Thoracic aorta (tissue), 2 donors: ENCODE measurements around the gene KIF6. TPM values are rescaled to one million over a fixed set of nuclear protein-coding genes. Genes with fewer than 3 reads are reported as not detected.

Source experiments
- ATAC-seq: fragments of 150-250 bp; one replicate; pipeline ENCODE4 v1.8.0; 2017; ENCODE audit warnings: low read depth; ENCODE audit not compliant: insufficient number of reproducible peaks, low FRiP score
- DNase-seq: peaks from one replicate; pipeline ENCODE4 v3.0.0-alpha.2; 2020; ENCODE audit warnings: low spot score
- H3K27ac ChIP-seq, 2 donors: fragments of 200-600 bp; sonication (generic); 1 replicate in 1 of 2; 2 replicates in 1 of 2; pipeline ENCODE4 v1.5.1; 2016; ENCODE audit warnings: mild to moderate bottlenecking in 2 of 2, moderate library complexity in 2 of 2
- H3K27me3 ChIP-seq: fragments of 200-600 bp; sonication (generic); replicated peaks from 2 replicates; pipeline ENCODE4 v1.6.0; 2016; ENCODE audit warnings: mild to moderate bottlenecking; ENCODE audit not compliant: insufficient read depth
- H3K36me3 ChIP-seq: fragments of 200-600 bp; sonication (generic); one replicate; pipeline ENCODE4 v1.5.1; 2016
- H3K4me1 ChIP-seq, 2 donors: fragments of 200-600 bp; sonication (generic); 1 replicate in 1 of 2; 2 replicates in 1 of 2; pipeline versions ENCODE4 v1.5.1 to v1.6.0; 2016; ENCODE audit warnings: low read depth in 2 of 2, mild to moderate bottlenecking in 1 of 2; ENCODE audit not compliant: control insufficient read depth in 1 of 2
- H3K4me3 ChIP-seq: fragments of 200-600 bp; sonication (generic); 2 replicates; pipeline ENCODE4 v1.5.1; 2016; ENCODE audit warnings: mild to moderate bottlenecking
- H3K9me3 ChIP-seq: fragments of 200-600 bp; sonication (generic); 2 replicates; pipeline ENCODE4 v1.5.1; 2016
- total RNA-seq, 2 donors: library from RNA; depleted of rRNA; stranded (reverse); fragments of >200 nt; gene quantifications; one replicate each; pipeline versions ENCODE4 v1.1.0 to v1.2.3, GENCODE V29; 2016
- TF ChIP-seq, protein P1 (sequence below): fragments of 200-600 bp; sonication (generic); IDR thresholded peaks from one replicate; pipeline ENCODE4 v1.5.1; 2019; ENCODE audit warnings: antibody characterized with exemption

KIF6 gene
- total RNA-seq, 2 donors from 2014 or later: not detected

DNA sequence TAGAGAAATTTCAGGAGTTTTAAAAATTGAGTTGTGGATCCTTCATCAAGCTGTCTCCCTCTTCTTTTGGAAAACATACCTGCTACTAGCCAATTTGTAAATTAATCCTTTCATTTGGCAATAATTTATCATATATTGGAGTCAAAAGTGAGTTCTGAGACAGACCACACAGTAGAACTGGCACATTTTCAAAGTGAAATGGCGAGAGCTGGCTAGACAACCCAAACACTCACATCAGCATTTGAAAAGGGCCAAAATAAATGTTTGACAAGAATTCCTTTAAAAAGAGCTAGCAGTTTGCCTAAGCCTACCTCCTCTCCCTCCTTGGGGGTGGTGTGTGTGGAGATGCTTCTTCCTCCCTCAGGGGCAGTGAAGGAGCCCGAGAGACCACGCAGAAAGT is 354.8 kb downstream of the KIF6 start:
- DNase-seq: no peak
- Histone ChIP-seq H3K27ac (no peak overlapping the region), H3K9me3 (no peaks in the 10 kb centered on the region), H3K4me1 (peaks cover 3 to 20% of the 10 kb centered on the region in 2 donors), H3K36me3 (no peaks in the 10 kb centered on the region), H3K27me3 (no peaks in the 10 kb centered on the region), H3K4me3 (no peak overlapping the region)
- TF ChIP-seq, protein P1, sequence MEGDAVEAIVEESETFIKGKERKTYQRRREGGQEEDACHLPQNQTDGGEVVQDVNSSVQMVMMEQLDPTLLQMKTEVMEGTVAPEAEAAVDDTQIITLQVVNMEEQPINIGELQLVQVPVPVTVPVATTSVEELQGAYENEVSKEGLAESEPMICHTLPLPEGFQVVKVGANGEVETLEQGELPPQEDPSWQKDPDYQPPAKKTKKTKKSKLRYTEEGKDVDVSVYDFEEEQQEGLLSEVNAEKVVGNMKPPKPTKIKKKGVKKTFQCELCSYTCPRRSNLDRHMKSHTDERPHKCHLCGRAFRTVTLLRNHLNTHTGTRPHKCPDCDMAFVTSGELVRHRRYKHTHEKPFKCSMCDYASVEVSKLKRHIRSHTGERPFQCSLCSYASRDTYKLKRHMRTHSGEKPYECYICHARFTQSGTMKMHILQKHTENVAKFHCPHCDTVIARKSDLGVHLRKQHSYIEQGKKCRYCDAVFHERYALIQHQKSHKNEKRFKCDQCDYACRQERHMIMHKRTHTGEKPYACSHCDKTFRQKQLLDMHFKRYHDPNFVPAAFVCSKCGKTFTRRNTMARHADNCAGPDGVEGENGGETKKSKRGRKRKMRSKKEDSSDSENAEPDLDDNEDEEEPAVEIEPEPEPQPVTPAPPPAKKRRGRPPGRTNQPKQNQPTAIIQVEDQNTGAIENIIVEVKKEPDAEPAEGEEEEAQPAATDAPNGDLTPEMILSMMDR: no peak
- no peak for ATAC-seq

DNA sequence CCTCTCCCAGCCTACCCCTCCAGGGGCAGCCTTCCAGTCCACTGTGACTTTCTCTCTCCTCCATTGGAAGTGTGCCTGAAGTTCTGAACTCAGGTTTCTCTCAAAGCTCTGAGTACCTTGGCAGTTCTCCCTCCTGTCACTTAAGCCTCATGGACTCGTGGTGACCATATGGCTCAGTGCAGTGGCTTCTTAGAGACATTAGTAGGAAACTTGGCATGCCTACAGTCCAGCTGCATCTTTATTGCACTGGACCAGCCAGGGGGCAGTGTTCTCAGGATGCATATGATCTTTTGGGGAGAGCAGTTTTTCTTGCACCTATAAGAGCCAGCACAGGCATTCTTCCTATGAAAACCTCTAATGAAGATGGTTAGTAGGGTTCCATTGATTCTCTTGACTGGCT is 355.2 kb downstream of the KIF6 start:
- DNase-seq (no peak), ATAC-seq (no peak)
- no peaks in the 10 kb centered on the region for H3K27me3 ChIP-seq
- H3K4me1 ChIP-seq: peaks cover 3 to 20% of the 10 kb centered on the region in 2 donors
- H3K4me3 ChIP-seq: no peak overlapping the region
- TF ChIP-seq, protein P1: no peak
- no peaks in the 10 kb centered on the region for H3K36me3 ChIP-seq
- H3K27ac ChIP-seq: no peak overlapping the region
- H3K9me3 ChIP-seq: no peaks in the 10 kb centered on the region

DNA sequence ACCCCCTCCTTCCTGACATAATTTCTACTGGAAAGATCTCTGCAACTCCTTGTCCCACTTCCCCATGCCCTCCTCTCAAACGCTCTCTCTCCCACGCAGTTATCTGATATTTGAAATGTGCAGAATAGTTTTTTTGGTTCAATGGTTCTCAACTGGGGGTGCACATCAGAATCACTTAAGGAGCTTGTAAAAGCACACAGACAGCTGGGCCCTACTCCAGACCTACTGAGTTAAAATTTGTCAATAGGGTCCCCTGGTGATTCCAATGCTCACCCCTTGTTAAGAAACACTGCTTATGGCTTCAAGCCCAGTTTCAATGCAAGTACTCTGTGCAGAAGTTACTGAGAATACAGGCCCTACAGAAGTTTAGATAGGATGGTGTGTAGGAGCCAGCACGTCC is 357.5 kb downstream of the KIF6 start:
- Histone ChIP-seq H3K36me3 (no peaks in the 10 kb centered on the region), H3K4me1 (peaks cover 3 to 20% of the 10 kb centered on the region in 2 donors), H3K4me3 (no peak overlapping the region), H3K27me3 (no peaks in the 10 kb centered on the region), H3K9me3 (no peaks in the 10 kb centered on the region), H3K27ac (no peak overlapping the region)
- ATAC-seq: no peak
- TF ChIP-seq, protein P1: no peak
- no peak for DNase-seq

DNA sequence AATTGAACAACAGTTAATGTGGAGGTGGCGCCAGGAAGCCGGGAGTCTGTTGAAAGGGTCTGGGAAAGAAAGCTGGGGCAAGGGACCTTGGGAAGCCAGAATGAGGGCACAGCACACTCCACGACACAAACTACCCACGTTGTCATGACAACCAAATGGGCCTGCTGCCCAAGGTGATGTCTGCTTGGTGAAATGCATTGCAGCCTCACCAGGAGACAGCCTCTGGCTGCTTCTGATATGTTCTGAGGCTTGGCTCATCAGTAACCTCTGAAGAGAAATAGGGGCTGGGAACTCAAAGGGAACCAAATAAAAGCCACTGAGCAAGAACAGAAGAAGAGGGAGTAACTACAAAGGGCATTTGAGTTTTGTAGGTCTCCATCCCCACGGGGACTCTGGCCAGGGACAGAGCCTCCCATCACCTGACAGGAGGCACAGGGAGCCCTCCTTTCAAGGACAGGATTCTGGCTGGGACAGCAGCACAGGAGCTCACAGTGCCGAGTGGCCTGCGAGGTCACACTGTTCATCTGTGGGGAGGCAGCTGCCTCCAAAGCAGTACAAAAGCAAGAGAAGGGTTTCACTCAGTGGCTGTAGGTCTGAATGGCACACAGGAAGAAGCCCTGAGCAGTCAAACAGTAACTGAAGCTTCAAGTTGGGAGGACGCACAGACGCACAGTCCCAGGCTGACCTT is 358.1 kb downstream of the KIF6 start:
- Histone ChIP-seq H3K36me3 (no peaks in the 10 kb centered on the region), H3K4me1 (peaks cover 3 to 20% of the 10 kb centered on the region in 2 donors), H3K27ac (no peak overlapping the region), H3K9me3 (no peaks in the 10 kb centered on the region), H3K4me3 (no peak overlapping the region), H3K27me3 (no peaks in the 10 kb centered on the region)
- ATAC-seq (no peak), DNase-seq (no peak)
- TF ChIP-seq, protein P1: no peak

DNA sequence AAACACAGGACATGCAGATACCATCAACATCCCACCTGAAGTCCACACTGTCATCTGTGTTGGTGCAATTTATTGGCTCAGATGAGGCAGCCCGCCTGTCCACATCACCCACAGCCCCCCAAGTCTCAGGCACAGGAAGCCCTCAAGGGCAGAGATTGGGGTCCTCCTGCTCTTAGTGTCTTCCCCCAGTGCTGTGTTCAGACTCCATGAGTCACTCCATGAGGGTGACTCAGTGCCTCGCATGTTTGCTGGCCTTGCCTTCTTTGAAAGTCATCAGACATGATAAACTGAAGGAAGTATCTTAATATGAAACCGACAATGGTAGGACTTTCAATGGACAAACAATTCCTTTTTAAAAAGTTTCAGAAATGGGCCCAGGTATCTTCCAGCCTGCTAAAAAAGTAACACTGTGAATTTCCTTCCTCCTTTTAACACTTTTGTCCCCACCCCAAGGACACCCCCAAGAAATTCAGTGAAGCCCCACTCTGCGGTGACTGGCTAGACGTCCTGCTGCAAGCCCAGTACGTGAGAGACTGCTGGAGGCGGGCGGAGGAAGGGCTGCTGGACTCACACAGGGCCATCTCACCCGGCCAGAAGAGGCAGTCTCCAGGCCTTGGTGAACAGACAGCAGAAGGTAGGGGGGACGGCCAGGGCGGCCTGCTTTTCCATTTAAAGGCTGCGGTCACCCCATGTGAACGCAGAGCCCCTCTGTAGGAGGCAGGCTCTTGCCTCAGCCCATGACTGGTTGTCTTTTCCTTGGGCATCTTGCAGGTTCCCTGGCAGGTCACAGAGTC is 359.7 kb downstream of the KIF6 start:
- H3K4me1 ChIP-seq: peaks cover 3 to 12% of the 10 kb centered on the region in 2 donors
- TF ChIP-seq, protein P1: no peak
- DNase-seq (no peak), ATAC-seq (no peak)
- no peaks in the 10 kb centered on the region for H3K9me3 ChIP-seq
- no peaks in the 10 kb centered on the region for H3K27me3 ChIP-seq
- H3K27ac ChIP-seq: no peak overlapping the region
- H3K36me3 ChIP-seq: no peaks in the 10 kb centered on the region
- H3K4me3 ChIP-seq: no peak overlapping the region
